Dendritic cell treated with granulocyte-macrophage colony-stimulating factor and Interleukin-4, amounts not matched to agents 40 ng/mL and 50 ng/mL, for 4 days (primary cell): ENCODE results near the gene BBS2.
A peak's percentile ranks its signal among the peaks of the same experiment; 100 is the strongest.

Source experiments
- H3K27ac Mint-ChIP-seq: one replicate; pipeline ENCODE4 v1.8.0; 2022; ENCODE audit warnings: mild to moderate bottlenecking, mixed read lengths
- H3K27me3 Mint-ChIP-seq: one replicate; pipeline ENCODE4 v1.8.0; 2022; ENCODE audit warnings: mild to moderate bottlenecking, mixed read lengths
- H3K36me3 Mint-ChIP-seq: one replicate; pipeline ENCODE4 v1.8.0; 2022; ENCODE audit warnings: low read depth, mixed read lengths
- H3K4me1 Mint-ChIP-seq: one replicate; pipeline ENCODE4 v1.8.0; 2022; ENCODE audit warnings: low read depth, mixed read lengths
- H3K4me3 Mint-ChIP-seq: one replicate; pipeline ENCODE4 v1.8.0; 2022; ENCODE audit warnings: mild to moderate bottlenecking, moderate library complexity, mixed read lengths
- H3K9me3 Mint-ChIP-seq: one replicate; pipeline ENCODE4 v1.8.0; 2022; ENCODE audit warnings: mixed read lengths
- intact Hi-C: fragments of 100-400 bp; cut with micrococcal nuclease; formaldehyde crosslinking; loops from one replicate; pipeline ENCODE4 v1.15.0; 2022

BBS2 gene

DNA sequence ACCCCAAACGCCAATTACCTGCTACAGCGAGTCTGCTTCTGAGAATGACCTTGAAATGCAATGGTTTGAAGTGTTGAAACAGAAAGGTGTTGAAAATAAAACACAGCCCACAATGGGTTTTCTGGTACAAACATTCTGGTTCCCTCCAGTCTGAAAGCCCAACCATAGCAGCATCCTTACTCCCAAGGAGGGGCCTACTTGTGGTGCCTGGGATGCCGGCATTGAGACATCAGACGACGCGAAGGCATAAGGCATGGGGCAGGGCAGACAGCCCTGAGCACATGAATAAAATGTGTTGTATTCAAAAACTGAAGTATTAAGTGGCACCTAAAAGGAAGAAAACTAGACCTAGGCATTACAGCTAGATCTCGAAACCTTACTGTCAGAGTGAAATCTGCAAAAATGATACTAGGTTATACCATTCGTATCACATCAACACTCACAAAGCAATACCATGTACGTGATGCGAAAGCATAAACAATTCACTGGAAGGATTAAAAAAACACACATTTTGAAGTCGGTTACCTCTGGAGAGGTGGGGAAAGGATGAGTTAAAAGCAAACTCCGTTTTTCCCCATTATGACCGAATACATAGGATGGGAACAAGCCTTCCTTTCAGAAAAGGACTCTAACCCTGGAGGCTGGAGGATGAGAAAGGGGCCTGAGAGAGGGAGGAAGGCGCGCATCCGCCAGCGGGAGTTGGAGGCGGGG is 69.4 kb downstream of the BBS2 start:
- intact Hi-C loops = no loop called here
- Mint-ChIP-seq H3K27ac (peak overlapping the region; percentile 87), H3K27me3 (no peaks in the 10 kb centered on the region), H3K4me3 (peak overlapping the region; percentile 89), H3K9me3 (no peaks in the 10 kb centered on the region), H3K4me1 (peaks cover 29% of the 10 kb centered on the region), H3K36me3 (peaks cover 53% of the 10 kb centered on the region)

DNA sequence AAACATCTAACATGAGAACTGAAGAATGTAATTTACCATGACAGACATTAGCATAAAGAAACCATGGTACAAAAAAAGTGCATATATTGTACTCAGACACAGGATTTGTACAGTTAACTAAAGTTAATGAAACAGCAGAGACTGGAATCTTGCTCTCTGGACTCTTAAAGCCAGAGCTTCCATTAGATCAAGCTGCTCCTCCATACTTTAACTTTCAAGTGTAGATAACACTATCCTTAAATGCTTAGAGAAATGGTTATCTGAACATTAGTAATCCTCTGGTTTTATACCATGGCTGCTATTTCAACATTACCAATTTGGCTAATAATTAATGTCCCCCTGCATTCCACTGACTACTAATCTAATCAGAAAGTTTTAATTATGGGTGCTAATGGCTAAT is 71.8 kb downstream of the BBS2 start:
- Mint-ChIP-seq H3K4me1 (peaks cover 29% of the 10 kb centered on the region), H3K9me3 (no peaks in the 10 kb centered on the region), H3K27me3 (no peaks in the 10 kb centered on the region), H3K27ac (no peak overlapping the region), H3K36me3 (peaks cover 54% of the 10 kb centered on the region), H3K4me3 (no peak overlapping the region)
- intact Hi-C loops = no loop called here

DNA sequence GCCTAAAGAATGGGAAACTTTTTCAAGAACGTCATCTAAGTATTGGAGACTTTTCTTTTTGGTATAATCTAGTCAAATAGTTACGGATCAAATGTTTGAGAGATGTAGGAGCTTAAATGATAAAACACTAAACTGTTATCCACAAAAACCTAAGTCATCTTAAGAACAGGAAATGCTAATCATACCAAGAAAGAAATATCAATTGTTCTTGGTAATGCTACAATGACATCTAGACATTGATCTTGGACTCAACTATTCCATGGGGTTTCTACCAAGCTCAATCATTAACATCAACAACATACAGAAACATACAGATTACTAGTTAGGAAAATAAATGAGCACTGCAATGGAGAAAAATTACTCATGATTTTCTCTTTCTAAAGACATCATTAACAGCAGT is 72.5 kb downstream of the BBS2 start:
- no peaks in the 10 kb centered on the region for H3K27me3 Mint-ChIP-seq
- no peak overlapping the region for H3K4me3 Mint-ChIP-seq
- H3K36me3 Mint-ChIP-seq = peaks cover 61% of the 10 kb centered on the region
- H3K27ac Mint-ChIP-seq = no peak overlapping the region
- intact Hi-C loops = no loop called here
- peaks cover 24% of the 10 kb centered on the region for H3K4me1 Mint-ChIP-seq
- H3K9me3 Mint-ChIP-seq = no peaks in the 10 kb centered on the region

DNA sequence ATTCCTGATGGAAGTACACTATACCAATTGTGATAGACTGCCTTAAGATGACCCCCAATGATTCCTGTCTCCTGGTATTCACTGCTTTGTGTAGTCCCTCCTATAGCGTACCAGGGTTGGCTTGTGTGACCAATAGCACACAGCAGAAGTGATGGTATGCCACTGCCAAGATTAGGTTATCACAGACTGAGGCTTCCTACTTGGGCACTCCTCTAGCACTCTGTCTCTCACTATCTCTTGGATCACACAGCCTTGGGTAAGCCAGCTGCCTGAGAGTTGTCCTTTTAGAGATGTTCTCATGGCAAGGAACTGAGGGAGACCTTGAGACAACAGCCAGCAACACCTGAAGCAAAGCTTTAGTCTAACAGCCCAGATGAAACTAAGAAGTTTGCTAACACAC is 81.8 kb downstream of the BBS2 start:
- intact Hi-C loops = no loop called here
- Mint-ChIP-seq H3K9me3 (no peaks in the 10 kb centered on the region), H3K4me1 (no peaks in the 10 kb centered on the region), H3K4me3 (no peak overlapping the region), H3K27me3 (no peaks in the 10 kb centered on the region), H3K27ac (no peak overlapping the region), H3K36me3 (peaks cover 73% of the 10 kb centered on the region)

DNA sequence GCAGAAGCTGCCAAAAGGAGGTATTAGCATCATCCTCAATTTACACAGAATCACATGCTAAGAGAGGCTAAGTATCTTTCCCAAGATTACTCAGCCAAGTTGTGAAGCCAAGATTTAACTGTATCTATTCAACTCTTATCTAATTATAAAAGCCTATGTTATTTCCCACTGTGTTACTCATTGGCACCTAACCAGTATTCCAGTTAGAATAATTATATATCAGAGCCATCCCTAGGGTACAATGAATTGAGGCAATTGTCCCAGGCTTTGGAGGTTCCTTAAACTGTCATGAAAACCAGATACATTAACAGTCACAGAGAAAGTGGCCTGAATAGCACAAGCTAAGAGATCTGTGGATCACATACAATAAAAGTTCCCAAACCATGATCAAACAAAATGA is 83.6 kb downstream of the BBS2 start:
- H3K27me3 Mint-ChIP-seq = no peaks in the 10 kb centered on the region
- H3K4me1 Mint-ChIP-seq = no peaks in the 10 kb centered on the region
- H3K4me3 Mint-ChIP-seq = no peak overlapping the region
- H3K27ac Mint-ChIP-seq = peak overlapping the region; percentile 27
- H3K36me3 Mint-ChIP-seq = peaks cover 72% of the 10 kb centered on the region
- intact Hi-C loops = no loop called here
- H3K9me3 Mint-ChIP-seq = no peaks in the 10 kb centered on the region
